HEK293T (cell line): ENCODE data around the gene B3GLCT.

Experiments
- FOXA1 ChIP-seq: fragments of 450-650 bp; IDR thresholded peaks from 2 replicates; pipeline ENCODE4 v1.6.1; 2016; ENCODE audit warnings: mild to moderate bottlenecking
- SP1 ChIP-seq: fragments of 450-650 bp; IDR thresholded peaks from 2 replicates; pipeline ENCODE4 v1.6.1; 2017

GRCh38 chr13:31160857-31161556 lies 38.8 kb upstream of the B3GLCT start:
- no peak for TF ChIP-seq FOXA1
- TF ChIP-seq SP1: no peak
